HUES48 (cell line): ENCODE data around the gene FGG.

Source experiments
- H3K27ac ChIP-seq: one replicate; pipeline ENCODE4 v1.7.0; 2013; ENCODE audit warnings: low read depth, low read length, inconsistent platforms
- H3K27me3 ChIP-seq: 2 replicates; pipeline ENCODE4 v1.6.1; 2013; ENCODE audit warnings: mild to moderate bottlenecking, low read length; ENCODE audit not compliant: control insufficient read depth, insufficient read depth
- H3K36me3 ChIP-seq: 2 replicates; pipeline ENCODE4 v1.6.1; 2013; ENCODE audit warnings: low read length; ENCODE audit not compliant: control insufficient read depth, insufficient read depth
- H3K4me1 ChIP-seq: 2 replicates; pipeline ENCODE4 v1.6.1; 2013; ENCODE audit warnings: mild to moderate bottlenecking, low read length; ENCODE audit not compliant: control insufficient read depth, insufficient read depth
- H3K4me3 ChIP-seq: 2 replicates; pipeline ENCODE4 v1.5.1; 2013; ENCODE audit warnings: mild to moderate bottlenecking, low read depth, low read length
- H3K9ac ChIP-seq: 2 replicates; pipeline ENCODE4 v1.6.1; 2013; ENCODE audit warnings: mild to moderate bottlenecking, low read depth, low read length, moderate library complexity
- H3K9me3 ChIP-seq: 2 replicates; pipeline ENCODE4 v1.6.1; 2013; ENCODE audit warnings: low read length; ENCODE audit not compliant: control insufficient read depth, insufficient read depth

Gene FGG

DNA sequence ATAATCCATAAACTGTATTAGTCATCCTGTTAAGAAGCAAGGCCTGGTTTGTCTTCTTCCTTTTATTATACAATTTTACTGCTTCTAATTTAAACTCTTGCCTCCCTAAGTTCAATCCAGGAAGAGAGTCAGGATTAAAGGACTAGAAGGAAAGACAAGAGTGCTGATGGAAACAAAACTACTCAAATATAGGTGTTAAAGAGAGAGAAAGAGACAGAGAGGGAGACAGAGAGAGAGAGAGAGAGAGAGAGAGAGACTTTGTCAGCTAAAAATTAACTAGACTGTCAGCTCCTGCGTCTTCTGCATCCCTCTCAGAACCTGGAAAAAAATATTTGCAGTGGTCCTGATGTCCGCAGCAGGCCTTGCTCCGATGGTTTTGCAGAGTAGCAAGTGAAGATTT lies 13.5 kb upstream of the FGG start:
- Histone ChIP-seq H3K27me3 (peaks cover 34% of the 10 kb centered on the region), H3K36me3 (no peaks in the 10 kb centered on the region), H3K4me1 (no peaks in the 10 kb centered on the region), H3K9ac (no peak overlapping the region), H3K9me3 (no peaks in the 10 kb centered on the region), H3K27ac (no peak overlapping the region), H3K4me3 (no peak overlapping the region)

DNA sequence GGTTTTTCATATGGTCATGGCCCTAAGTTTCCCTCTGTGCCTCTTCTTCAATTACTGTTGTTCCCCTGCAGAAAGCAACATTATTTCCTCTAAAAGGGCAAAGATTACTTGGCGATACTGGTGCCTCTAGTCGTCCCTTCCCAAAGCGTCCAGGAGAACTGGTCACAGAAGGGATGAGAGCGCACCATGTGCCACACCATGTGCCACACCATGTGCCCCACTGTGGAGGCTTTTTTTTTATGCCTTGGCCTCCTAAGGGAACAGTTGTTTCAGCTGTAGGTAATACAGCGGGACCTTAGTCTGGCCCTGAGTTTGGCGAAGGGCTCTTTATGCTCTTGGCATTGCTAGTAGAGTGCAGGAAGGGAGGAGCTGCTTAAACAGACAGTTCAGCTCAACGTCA lies 11.5 kb upstream of the FGG start:
- Histone ChIP-seq H3K36me3 (no peaks in the 10 kb centered on the region), H3K27me3 (peaks cover 34% of the 10 kb centered on the region), H3K27ac (no peak overlapping the region), H3K4me1 (no peaks in the 10 kb centered on the region), H3K9me3 (no peaks in the 10 kb centered on the region), H3K9ac (no peak overlapping the region), H3K4me3 (no peak overlapping the region)

DNA sequence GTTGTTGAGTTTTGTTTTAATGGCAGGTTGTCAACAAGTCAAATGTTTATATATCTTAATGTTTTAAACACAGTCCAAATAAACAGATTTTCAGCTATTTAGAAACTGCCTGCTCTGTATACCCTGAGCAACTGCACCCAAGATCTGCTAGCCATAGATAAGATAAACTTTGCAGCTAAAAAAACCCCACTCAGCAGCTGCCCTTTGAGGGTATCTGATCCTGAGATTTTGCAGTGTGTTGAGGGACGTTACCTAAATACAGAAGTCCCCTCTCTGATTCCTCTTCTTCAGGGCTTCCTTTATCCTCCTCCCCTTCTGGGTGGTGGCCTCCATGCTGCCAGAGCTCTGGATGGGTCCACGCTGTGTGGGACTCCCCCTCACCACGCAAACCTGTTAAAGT lies 11.0 kb upstream of the FGG start:
- Histone ChIP-seq H3K4me3 (no peak overlapping the region), H3K4me1 (no peaks in the 10 kb centered on the region), H3K27me3 (peaks cover 30% of the 10 kb centered on the region), H3K36me3 (no peaks in the 10 kb centered on the region), H3K9me3 (no peaks in the 10 kb centered on the region), H3K27ac (no peak overlapping the region), H3K9ac (no peak overlapping the region)

DNA sequence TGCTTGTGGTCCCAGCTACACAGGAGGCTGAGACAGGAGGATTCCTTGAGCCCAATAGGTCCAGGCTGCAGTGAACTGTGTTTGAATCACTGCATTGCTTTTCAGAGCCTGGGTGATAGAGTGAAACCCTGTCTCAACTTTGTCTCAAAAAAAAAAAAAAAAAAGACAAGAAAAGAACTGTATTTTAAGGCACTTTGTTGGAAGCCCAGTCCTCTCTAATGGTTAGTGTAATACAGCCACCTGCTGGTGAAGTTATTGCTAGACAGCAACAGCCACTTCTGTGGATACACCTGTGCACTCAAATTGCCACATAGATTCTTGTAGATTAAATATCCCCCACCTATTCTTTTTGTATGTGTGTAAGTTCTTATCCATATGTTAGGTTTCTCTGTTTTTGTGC lies 10.1 kb upstream of the FGG start:
- no peak overlapping the region for H3K4me3 ChIP-seq
- no peak overlapping the region for H3K27ac ChIP-seq
- H3K9me3 ChIP-seq = no peaks in the 10 kb centered on the region
- H3K36me3 ChIP-seq = no peaks in the 10 kb centered on the region
- H3K4me1 ChIP-seq = 0 out of 2 replicates have a peak, but pooled peaks cover 4% of the 10 kb centered on the region
- H3K27me3 ChIP-seq = peaks cover 22% of the 10 kb centered on the region
- no peak overlapping the region for H3K9ac ChIP-seq

DNA sequence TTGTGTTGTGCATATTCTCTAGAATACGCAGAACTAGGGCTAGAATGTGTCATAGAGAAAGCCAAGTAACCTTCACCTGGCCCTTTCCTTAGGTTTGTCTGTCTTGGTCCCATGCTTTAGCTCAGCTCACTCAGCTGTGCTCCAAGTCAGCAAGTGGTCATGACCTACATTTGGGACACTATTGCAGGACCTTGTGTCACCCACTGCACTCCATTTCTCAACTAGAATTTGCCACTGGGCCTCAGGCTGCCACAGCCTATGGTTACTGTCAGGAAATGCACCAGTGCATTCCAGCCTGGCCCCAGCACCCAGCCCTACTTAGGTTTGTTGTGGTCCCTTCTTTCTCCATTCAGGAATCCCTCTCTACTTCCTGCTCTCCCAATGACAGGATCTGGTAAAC lies 7.7 kb upstream of the FGG start:
- Histone ChIP-seq H3K36me3 (no peaks in the 10 kb centered on the region), H3K9ac (no peak overlapping the region), H3K4me1 (0 out of 2 replicates have a peak, but pooled peaks cover 4% of the 10 kb centered on the region), H3K27me3 (no peaks in the 10 kb centered on the region), H3K9me3 (no peaks in the 10 kb centered on the region), H3K27ac (no peak overlapping the region), H3K4me3 (no peak overlapping the region)

DNA sequence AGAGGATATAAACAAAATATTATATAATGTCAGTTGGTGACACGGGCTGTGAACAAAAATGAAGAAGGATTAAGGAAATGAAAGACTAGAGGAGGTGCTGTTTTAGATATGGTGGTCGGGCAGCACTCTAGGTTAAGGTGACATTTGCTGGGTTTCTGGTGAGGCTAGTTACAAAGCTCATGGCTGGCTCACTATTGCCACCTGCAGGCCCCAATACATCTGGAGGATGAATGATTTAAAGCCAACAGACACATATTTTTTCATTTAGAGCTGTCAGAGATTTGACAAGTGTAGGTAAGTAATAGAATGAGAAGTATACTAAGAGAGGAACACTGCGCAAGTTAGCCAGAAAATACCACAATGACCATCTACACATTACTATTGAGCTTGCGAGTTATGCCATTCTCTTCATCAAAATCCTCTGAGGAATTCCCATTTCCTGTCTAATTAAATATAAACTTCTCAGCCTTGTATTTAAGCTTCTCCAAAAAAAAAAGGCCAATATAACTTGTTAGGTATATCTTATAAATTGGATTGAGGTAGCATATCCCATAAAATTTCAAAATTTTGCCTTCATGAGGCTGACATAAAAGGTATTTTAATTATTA lies 6.4 kb upstream of the FGG start:
- Histone ChIP-seq H3K27me3 (no peaks in the 10 kb centered on the region), H3K9ac (no peak overlapping the region), H3K9me3 (no peaks in the 10 kb centered on the region), H3K36me3 (no peaks in the 10 kb centered on the region), H3K27ac (no peak overlapping the region), H3K4me3 (no peak overlapping the region), H3K4me1 (0 out of 2 replicates have a peak, but pooled peaks cover 4% of the 10 kb centered on the region)

DNA sequence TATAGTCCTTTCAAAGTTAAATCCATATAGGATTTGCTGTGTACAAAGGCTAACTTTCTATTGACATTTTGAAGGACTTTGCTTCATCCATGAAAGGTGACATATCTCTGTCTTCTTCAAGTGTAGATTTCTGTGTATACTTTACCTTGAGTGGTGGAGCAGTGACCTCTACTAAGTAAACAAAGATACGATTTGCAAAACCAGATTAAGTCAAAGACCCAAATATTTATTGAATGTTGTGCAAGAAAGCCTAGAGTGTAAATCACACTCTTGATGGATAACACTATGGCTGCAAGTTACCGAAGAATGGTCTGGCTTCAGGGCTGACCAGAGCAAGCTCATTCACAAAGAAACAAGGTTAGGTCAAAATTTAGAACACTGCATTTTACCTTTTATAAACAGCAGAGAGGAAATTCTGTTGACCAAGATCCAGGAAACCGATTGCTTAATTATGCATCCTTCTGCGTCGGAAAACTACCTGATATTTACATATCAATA lies 5.4 kb upstream of the FGG start:
- no peaks in the 10 kb centered on the region for H3K27me3 ChIP-seq
- H3K9ac ChIP-seq = no peak overlapping the region
- H3K4me3 ChIP-seq = no peak overlapping the region
- no peaks in the 10 kb centered on the region for H3K9me3 ChIP-seq
- 0 out of 2 replicates have a peak, but pooled peaks cover 4% of the 10 kb centered on the region for H3K4me1 ChIP-seq
- no peaks in the 10 kb centered on the region for H3K36me3 ChIP-seq
- H3K27ac ChIP-seq = no peak overlapping the region

DNA sequence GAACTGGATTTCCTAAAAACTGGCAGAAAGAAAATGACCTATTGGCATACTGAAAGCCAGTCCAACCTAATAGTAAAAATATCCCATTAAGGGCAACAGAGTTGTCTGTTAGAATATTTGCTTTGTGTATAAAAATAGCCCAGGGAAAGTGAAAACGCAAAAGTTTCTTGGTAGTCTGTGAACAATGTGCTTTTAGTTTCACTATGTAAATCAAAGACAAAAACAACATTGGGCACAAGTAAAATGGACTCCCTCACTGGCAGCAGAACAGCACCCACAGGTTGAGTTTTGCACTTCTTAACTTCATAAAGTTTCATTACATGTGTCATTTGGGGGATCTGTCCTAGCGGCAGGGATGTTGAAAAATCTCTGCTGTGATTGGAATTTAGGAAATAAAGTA lies 4.3 kb upstream of the FGG start:
- Histone ChIP-seq H3K27me3 (no peaks in the 10 kb centered on the region), H3K27ac (no peak overlapping the region)

DNA sequence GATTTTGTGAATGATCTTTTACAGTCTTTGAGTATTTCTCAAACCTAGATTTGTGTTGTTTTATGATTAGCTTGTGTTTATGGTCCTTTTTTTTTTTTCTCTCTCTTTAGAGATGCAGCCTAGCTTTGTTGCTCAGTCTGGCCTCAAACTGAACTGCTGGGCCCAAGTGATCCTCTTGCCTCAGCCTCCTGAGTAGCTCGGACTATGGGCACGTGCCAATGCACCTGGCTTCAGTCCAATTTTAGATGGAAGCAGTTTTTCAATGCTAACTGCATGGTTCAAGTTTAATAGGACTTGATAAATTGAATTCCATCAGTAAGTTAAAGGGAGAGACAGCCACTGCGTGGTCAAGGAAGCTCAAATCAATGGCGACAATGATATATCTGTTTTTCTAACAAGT lies 3.8 kb upstream of the FGG start:
- Histone ChIP-seq H3K9me3 (no peaks in the 10 kb centered on the region), H3K9ac (no peak overlapping the region), H3K27me3 (no peaks in the 10 kb centered on the region), H3K4me3 (no peak overlapping the region), H3K4me1 (0 out of 2 replicates have a peak, but pooled peaks cover 4% of the 10 kb centered on the region), H3K27ac (no peak overlapping the region), H3K36me3 (no peaks in the 10 kb centered on the region)

More for the DNA sequence above, 4.3 kb upstream of the FGG start:
- Histone ChIP-seq H3K9ac (no peak overlapping the region), H3K9me3 (no peaks in the 10 kb centered on the region), H3K4me3 (no peak overlapping the region), H3K36me3 (no peaks in the 10 kb centered on the region), H3K4me1 (0 out of 2 replicates have a peak, but pooled peaks cover 4% of the 10 kb centered on the region)

DNA sequence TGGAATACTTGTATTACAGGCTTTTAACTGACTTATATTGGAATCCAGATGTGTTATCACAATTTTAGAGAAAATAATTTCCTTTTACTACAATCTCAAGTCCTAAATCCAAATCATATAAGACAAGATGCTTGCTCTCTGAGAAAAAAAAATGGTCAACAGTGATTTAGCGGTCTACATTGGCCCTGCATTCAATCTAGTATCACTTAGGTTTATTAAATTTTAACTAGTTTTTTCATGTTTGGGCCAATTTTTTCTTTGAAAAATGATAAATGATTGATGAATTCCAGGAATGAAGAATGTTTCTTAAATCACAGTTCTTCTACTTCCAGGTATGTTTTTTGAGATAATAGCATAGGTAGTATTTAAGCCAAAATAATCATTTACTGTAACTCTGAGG lies 2.8 kb upstream of the FGG start:
- Histone ChIP-seq H3K9me3 (no peaks in the 10 kb centered on the region), H3K9ac (no peak overlapping the region), H3K36me3 (no peaks in the 10 kb centered on the region), H3K4me1 (0 out of 2 replicates have a peak, but pooled peaks cover 4% of the 10 kb centered on the region), H3K27me3 (no peaks in the 10 kb centered on the region), H3K27ac (no peak overlapping the region), H3K4me3 (no peak overlapping the region)

DNA sequence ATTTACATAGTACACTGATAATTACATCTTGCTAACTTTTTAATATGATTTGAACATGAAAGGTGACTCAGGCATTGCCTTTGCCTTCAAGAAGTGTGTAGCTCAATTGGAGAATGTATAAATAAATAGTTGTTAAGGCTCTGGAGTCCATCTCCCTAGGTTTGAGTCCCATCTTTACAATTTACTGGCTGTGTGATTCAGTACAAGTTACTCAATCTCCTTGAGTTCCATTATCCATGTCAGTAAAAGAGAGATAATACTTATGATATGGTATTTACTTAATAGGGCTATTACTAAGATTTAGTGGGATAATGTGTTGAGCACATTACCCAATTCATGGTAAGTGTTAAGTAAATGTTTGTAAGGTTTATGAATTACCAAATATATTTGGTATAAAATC lies 1.9 kb upstream of the FGG start:
- 0 out of 2 replicates have a peak, but pooled peaks cover 4% of the 10 kb centered on the region for H3K4me1 ChIP-seq
- no peak overlapping the region for H3K27ac ChIP-seq
- H3K36me3 ChIP-seq = no peaks in the 10 kb centered on the region

More for the DNA sequence above, 1.9 kb upstream of the FGG start:
- Histone ChIP-seq H3K9ac (no peak overlapping the region), H3K4me3 (no peak overlapping the region), H3K27me3 (no peaks in the 10 kb centered on the region), H3K9me3 (no peaks in the 10 kb centered on the region)
